HCT116 (cell line): ENCODE data around the gene GFER. TPM values are rescaled to one million over a fixed set of nuclear protein-coding genes. Genes with fewer than 3 reads are reported as not detected.

Source experiments
- ATAC-seq: fragments of 200-7000 bp; cut with Tn5 transposase; 2 replicates; pipeline ENCODE4 v1.9.1; 2020; ENCODE audit warnings: mild to moderate bottlenecking, moderate library complexity
- BruUV-seq: library from RNA; stranded (reverse); fragments of 400-500 nt; replicated peaks from 2 replicates; lab custom pipeline; 2021; lab: Mats Ljungman, UMichigan
- CTCF ChIA-PET: fragments of 300-600 bp; sonication (Branson Sonifier 250); formaldehyde crosslinking; loops from one replicate; lab custom pipeline; 2021; ENCODE audit warnings: antibody characterized with exemption; lab: Charles Lee
- POLR2A ChIA-PET: fragments of 300-600, 350-600 bp; sonication (Branson Sonifier 250); formaldehyde crosslinking; loops from one replicate; lab custom pipeline; 2021; ENCODE audit warnings: antibody characterized with exemption; lab: Charles Lee
- RAD21 ChIA-PET, 2 experiments: fragments of 300-600 bp; sonication (Branson Sonifier 250); formaldehyde crosslinking; loops; one replicate each; lab custom pipeline; 2023; ENCODE audit warnings: low total read pairs in 2 of 2; ENCODE audit not compliant: uncharacterized antibody in 2 of 2, unreplicated experiment in 2 of 2, low non-redundant PET in 1 of 2; lab: Charles Lee
- DNase-seq: peaks from one replicate; pipeline ENCODE4 v3.0.0-alpha.2; 2010; ENCODE audit warnings: low read depth, low spot score
- H2AFZ ChIP-seq: fragments of 200-600 bp; shearing (Covaris generic), sonication (generic); 2 replicates; pipeline ENCODE4 v1.6.1; 2017; ENCODE audit warnings: low read depth, mixed run types, mixed read lengths, antibody characterized with exemption, low read length; ENCODE audit not compliant: poor library complexity, severe bottlenecking
- H3K27ac ChIP-seq: 2 replicates; pipeline ENCODE4 v1.5.1; 2012; ENCODE audit warnings: low read depth, low read length
- H3K27me3 ChIP-seq: fragments of 200-600 bp; sonication (generic); 2 replicates; pipeline ENCODE4 v1.6.1; 2016; ENCODE audit warnings: mixed run types, low read length, mixed read lengths; ENCODE audit not compliant: insufficient read depth
- H3K36me3 ChIP-seq, 2 experiments: fragments of 200-500 bp in 1 of 2; fragments of 200-600 bp in 1 of 2; sonication (Bioruptor generic) in 1 of 2; sonication (generic) in 1 of 2; 2 replicates each; pipeline versions ENCODE4 v1.5.1 to v1.6.1; 2014 to 2016; ENCODE audit warnings: low read length in 2 of 2, inconsistent platforms in 1 of 2, mixed read lengths in 1 of 2, mixed run types in 1 of 2; ENCODE audit not compliant: insufficient read depth in 2 of 2, control insufficient read depth in 1 of 2
- H3K4me1 ChIP-seq, 2 experiments: fragments of 200-600 bp in 1 of 2; sonication (generic) in 1 of 2; 2 replicates each; pipeline versions ENCODE4 v1.5.1 to v1.6.1; 2012 to 2017; ENCODE audit warnings: low read length in 2 of 2, inconsistent platforms in 1 of 2, mild to moderate bottlenecking in 1 of 2, mixed read lengths in 1 of 2, mixed run types in 1 of 2, moderate library complexity in 1 of 2; ENCODE audit not compliant: insufficient read depth in 2 of 2, control insufficient read depth in 1 of 2
- H3K4me2 ChIP-seq: fragments of 200-600 bp; sonication (generic); 2 replicates; pipeline ENCODE4 v1.6.1; 2017; ENCODE audit warnings: mixed run types, low read length, mixed read lengths
- H3K4me3 ChIP-seq, 2 experiments: fragments of 200-600 bp in 1 of 2; sonication (generic) in 1 of 2; replicated peaks in 1 of 2; 2 replicates each; pipeline ENCODE4 v1.5.1; 2011 to 2016; ENCODE audit warnings: low read length in 2 of 2, control low read depth in 1 of 2, low read depth in 1 of 2, mild to moderate bottlenecking in 1 of 2, mixed read lengths in 1 of 2, mixed run types in 1 of 2
- H3K79me2 ChIP-seq: fragments of 200-600 bp; sonication (generic); 2 replicates; pipeline ENCODE4 v1.6.1; 2017; ENCODE audit warnings: mild to moderate bottlenecking, mixed run types, low read length, moderate library complexity, mixed read lengths; ENCODE audit not compliant: insufficient read depth
- H3K9ac ChIP-seq: fragments of 200-600 bp; sonication (generic); 2 replicates; pipeline ENCODE4 v1.6.1; 2016; ENCODE audit warnings: low read length, mixed read lengths
- H3K9me2 ChIP-seq: fragments of 200-600 bp; sonication (generic), shearing (Covaris generic); 2 replicates; pipeline ENCODE4 v1.6.1; 2017; ENCODE audit warnings: mixed run types, mild to moderate bottlenecking, moderate library complexity; ENCODE audit not compliant: insufficient read depth
- H3K9me3 ChIP-seq, 2 experiments: fragments of 200-500 bp in 1 of 2; fragments of 200-600 bp in 1 of 2; sonication (Bioruptor generic) in 1 of 2; sonication (generic) in 1 of 2; 2 replicates each; pipeline ENCODE4 v1.6.1; 2014 to 2017; ENCODE audit warnings: low read length in 2 of 2, mixed read lengths in 2 of 2, inconsistent platforms in 1 of 2, low read depth in 1 of 2, mild to moderate bottlenecking in 1 of 2, mixed run types in 1 of 2, moderate library complexity in 1 of 2; ENCODE audit not compliant: control insufficient read depth in 1 of 2, insufficient read depth in 1 of 2
- H4K20me1 ChIP-seq: fragments of 200-600 bp; sonication (generic), shearing (Covaris generic); 2 replicates; pipeline ENCODE4 v1.6.1; 2017; ENCODE audit warnings: mixed run types, mild to moderate bottlenecking, moderate library complexity; ENCODE audit not compliant: insufficient read depth
- CBX3 ChIP-seq: IDR thresholded peaks from 2 replicates; pipeline ENCODE4 v1.6.1; 2012; ENCODE audit warnings: low read depth
- CEBPB ChIP-seq: IDR thresholded peaks from 2 replicates; pipeline ENCODE4 v1.6.1; 2012; ENCODE audit warnings: low read depth
- CTCF ChIP-seq, 3 experiments: fragments of 200-600 bp in 1 of 3; sonication (generic) in 1 of 3; IDR thresholded peaks in 2 of 3; conservative IDR thresholded peaks in 1 of 3; 2 replicates each; pipeline ENCODE4 v1.5.1; 2012 to 2017; ENCODE audit warnings: low read depth in 2 of 3, low read length in 2 of 3, antibody characterized with exemption in 1 of 3, borderline replicate concordance in 1 of 3, control low read depth in 1 of 3, mild to moderate bottlenecking in 1 of 3, mixed read lengths in 1 of 3, mixed run types in 1 of 3, moderate library complexity in 1 of 3; ENCODE audit not compliant: insufficient read depth in 1 of 3
- EGR1 ChIP-seq: IDR thresholded peaks from 2 replicates; pipeline ENCODE4 v1.6.1; 2012; ENCODE audit warnings: low read depth
- ELF1 ChIP-seq: IDR thresholded peaks from 2 replicates; pipeline ENCODE4 v1.6.1; 2012; ENCODE audit warnings: low read depth, borderline replicate concordance
- EZH2 ChIP-seq: fragments of 200-600 bp; sonication (generic); IDR thresholded peaks from 2 replicates; pipeline ENCODE4 v1.6.1; 2017; ENCODE audit warnings: antibody characterized with exemption, mixed run types
- FOSL1 ChIP-seq: IDR thresholded peaks from 2 replicates; pipeline ENCODE4 v1.6.1; 2012; ENCODE audit warnings: low read depth
- MAX ChIP-seq: IDR thresholded peaks from 2 replicates; pipeline ENCODE4 v1.6.1; 2012
- POLR2A ChIP-seq: IDR thresholded peaks from 2 replicates; pipeline ENCODE4 v1.7.0; 2011; ENCODE audit warnings: borderline replicate concordance; ENCODE audit not compliant: insufficient read depth, insufficient read length; ENCODE audit errors: extremely low read depth
- POLR2AphosphoS5 ChIP-seq: IDR thresholded peaks from 2 replicates; pipeline ENCODE4 v1.6.1; 2011; ENCODE audit warnings: mild to moderate bottlenecking, low read depth, low read length, moderate library complexity
- RAD21 ChIP-seq: IDR thresholded peaks from 2 replicates; pipeline ENCODE4 v1.6.1; 2012; ENCODE audit warnings: low read depth, mild to moderate bottlenecking
- SP1 ChIP-seq: IDR thresholded peaks from 2 replicates; pipeline ENCODE4 v1.6.1; 2012; ENCODE audit warnings: low read depth
- TCF7L2 ChIP-seq: IDR thresholded peaks from 2 replicates; pipeline ENCODE4 v1.7.0; 2011; ENCODE audit warnings: borderline replicate concordance, inconsistent platforms; ENCODE audit not compliant: insufficient read depth, insufficient read length; ENCODE audit errors: extremely low read depth
- YY1 ChIP-seq: IDR thresholded peaks from 2 replicates; pipeline ENCODE4 v1.6.1; 2011; ENCODE audit warnings: low read length, low read depth, moderate library complexity, mild to moderate bottlenecking; ENCODE audit not compliant: insufficient replicate concordance; ENCODE audit errors: extremely low read depth
- ZBTB33 ChIP-seq: IDR thresholded peaks from 2 replicates; pipeline ENCODE4 v1.6.1; 2011; ENCODE audit warnings: mild to moderate bottlenecking, low read length, moderate library complexity; ENCODE audit not compliant: insufficient replicate concordance; ENCODE audit errors: extremely low read depth
- ZFX ChIP-seq: fragments of 450-650 bp; IDR thresholded peaks from 2 replicates; pipeline ENCODE4 v1.6.1; 2017
- ZNF274 ChIP-seq: fragments of 200-500 bp; sonication (Bioruptor generic); IDR thresholded peaks from 2 replicates; pipeline ENCODE4 v1.6.1; 2014; ENCODE audit warnings: mild to moderate bottlenecking, low read depth, low read length, inconsistent platforms
- intact Hi-C: fragments of 100-400 bp; cut with micrococcal nuclease; formaldehyde crosslinking; loops from 2 replicates; pipeline ENCODE4 v1.10.0; 2022
- total RNA-seq: library from RNA; stranded (reverse); gene quantifications from one replicate; pipeline ENCODE4 v1.2.1, GENCODE V29; 2021; ENCODE audit not compliant: unreplicated experiment

The GFER gene
- total RNA-seq, 1 experiment from 2014 or later, result 47.3 TPM

- TF ChIP-seq TCF7L2, result no peak
- TF ChIP-seq CTCF (IDR thresholded peaks at IDR 0.05 in 2 of 3, conservative IDR thresholded peaks at IDR 0.05 in 1 of 3; ENCODE audit: borderline replicate concordance in 1 of 3, insufficient read depth in 1 of 3, low read depth in 2 of 3, low read length in 2 of 3), result no peak
- TF ChIP-seq ZNF274, result no peak
- TF ChIP-seq SP1, result no peak
- TF ChIP-seq RAD21, result no peak
- TF ChIP-seq ZBTB33, result no peak
- no peak for TF ChIP-seq CEBPB
- no peak for TF ChIP-seq EZH2
- TF ChIP-seq, all 23 proteins: peak for 0
Observed at GRCh38 chr16:1977875-1978268, 6.1 kb upstream of the GFER start (continued).

GRCh38 chr16:1978476-1979120 lies 5.4 kb upstream of the GFER start:
- H3K36me3 ChIP-seq, result peaks cover 0 to 41% of the 10 kb centered on the region in 2 experiments; a peak in 2 of 4 replicates
- TF ChIP-seq ZFX (no peak), CBX3 (no peak), POLR2AphosphoS5 (no peak), MAX (no peak), CEBPB (no peak), ELF1 (no peak), EGR1 (no peak), POLR2A (no peak), EZH2 (no peak), FOSL1 (no peak), TCF7L2 (no peak), ZBTB33 (no peak), RAD21 (no peak), YY1 (no peak)
- H3K27ac ChIP-seq, result peak overlapping the region; percentile 88
- ChIA-PET RAD21 (no interaction called here), CTCF (interaction anchor here (1.0 to 1.7 kb wide), 3 partner anchors 14 to 162 kb away, joined by 3 to 8 read pairs (median 5); partner anchors contain the start of gene RPS2), POLR2A (interaction anchor here (1.5 to 12.5 kb wide), 4 partner anchors 9 to 177 kb away, joined by 5 to 104 read pairs (median 10); partner anchors contain the start of genes NDUFB10, RNF151, RPS2 and TRAF7)
- peak overlapping the region; percentile 97 for H3K4me2 ChIP-seq
- H3K4me3 ChIP-seq, result peak overlapping the region; percentile 60 to 65
- H3K9me2 ChIP-seq, result no peaks in the 10 kb centered on the region
- no peak for ATAC-seq
- no peaks in the 10 kb centered on the region for H3K9me3 ChIP-seq
- H4K20me1 ChIP-seq, result no peaks in the 10 kb centered on the region
- no peak overlapping the region for H2AFZ ChIP-seq
- BruUV-seq, result TSS peak; percentile 46
- no peaks in the 10 kb centered on the region for H3K27me3 ChIP-seq
- H3K9ac ChIP-seq, result peak overlapping the region; percentile 84
- peaks cover 40 to 64% of the 10 kb centered on the region in 2 experiments for H3K4me1 ChIP-seq
- intact Hi-C loops, result no loop called here
- H3K79me2 ChIP-seq, result peaks cover 15% of the 10 kb centered on the region
- no peak for DNase-seq
